H1 (cell line): ENCODE data around the gene DEPP1. TPM values are rescaled to one million over a fixed set of nuclear protein-coding genes. Genes with fewer than 3 reads are reported as not detected.
A peak's percentile ranks its signal among the peaks of the same experiment; 100 is the strongest.

Source experiments
- CTCF ChIA-PET: fragments of 300-600 bp; sonication (Branson Sonifier 250); formaldehyde crosslinking; loops from one replicate; lab custom pipeline; 2021; ENCODE audit not compliant: partially characterized antibody; lab: Charles Lee
- POLR2A ChIA-PET: fragments of 300-600 bp; sonication (Branson Sonifier 250); formaldehyde crosslinking; loops from one replicate; lab custom pipeline; 2021; ENCODE audit warnings: inconsistent platforms; ENCODE audit not compliant: partially characterized antibody; lab: Charles Lee
- DNase-seq, 2 experiments: peaks; one replicate each; pipeline versions ENCODE4 v3.0.0 to v3.0.0-alpha.2; 2010 to 2022; ENCODE audit warnings: low spot score in 2 of 2, low read depth in 1 of 2, mixed read lengths in 1 of 2
- FAIRE-seq: peaks from 2 replicates; lab custom pipeline; 2011; peaks lifted over from hg19 to GRCh38; lab: Jason Lieb, UNC
- H2AFZ ChIP-seq: 2 replicates; pipeline ENCODE4 v1.8.1; 2012; ENCODE audit warnings: low read length, inconsistent platforms
- H2AK5ac ChIP-seq: 2 replicates; pipeline ENCODE4 v1.6.1; 2013; ENCODE audit warnings: low read depth, low read length
- H2BK120ac ChIP-seq: replicated peaks from 2 replicates; pipeline ENCODE3; 2013; ENCODE audit warnings: low read depth, low read length, inconsistent platforms
- H2BK12ac ChIP-seq: 2 replicates; pipeline ENCODE4 v1.6.1; 2013; ENCODE audit warnings: low read depth, low read length
- H2BK15ac ChIP-seq: 2 replicates; pipeline ENCODE4 v1.6.1; 2013; ENCODE audit warnings: low read length
- H2BK20ac ChIP-seq: 2 replicates; pipeline ENCODE4 v1.6.1; 2013; ENCODE audit warnings: low read length
- H2BK5ac ChIP-seq: 2 replicates; pipeline ENCODE4 v1.6.1; 2013; ENCODE audit warnings: low read depth, low read length
- H3K14ac ChIP-seq: 2 replicates; pipeline ENCODE4 v1.6.1; 2013; ENCODE audit warnings: inconsistent platforms; ENCODE audit not compliant: insufficient read length
- H3K18ac ChIP-seq: 2 replicates; pipeline ENCODE4 v1.6.1; 2013; ENCODE audit warnings: low read length; ENCODE audit errors: extremely low read depth
- H3K23ac ChIP-seq: 2 replicates; pipeline ENCODE4 v1.6.1; 2013; ENCODE audit warnings: inconsistent platforms; ENCODE audit not compliant: insufficient read length
- H3K23me2 ChIP-seq: 2 replicates; pipeline ENCODE4 v1.6.1; 2013; ENCODE audit warnings: low read depth, low read length
- H3K27ac ChIP-seq: 2 replicates; pipeline ENCODE4 v1.6.1; 2011; ENCODE audit warnings: low read depth, low read length, inconsistent platforms
- H3K27me3 ChIP-seq, 4 experiments: replicated peaks in 1 of 4; 1 replicate in 1 of 4; 2 replicates in 3 of 4; pipeline versions ENCODE4 v1.6.1 to v1.8.1; 2011 to 2013; ENCODE audit warnings: low read length in 3 of 4, mild to moderate bottlenecking in 3 of 4, inconsistent platforms in 2 of 4, mixed read lengths in 2 of 4, moderate library complexity in 1 of 4; ENCODE audit not compliant: control insufficient read depth in 3 of 4, insufficient read depth in 3 of 4; ENCODE audit errors: extremely low read depth in 1 of 4
- H3K36me3 ChIP-seq, 4 experiments: 2 replicates each; pipeline versions ENCODE4 v1.6.1 to v1.8.1; 2011 to 2013; ENCODE audit warnings: mild to moderate bottlenecking in 4 of 4, low read length in 3 of 4, moderate library complexity in 2 of 4, control low read depth in 1 of 4, inconsistent platforms in 1 of 4; ENCODE audit not compliant: insufficient read depth in 4 of 4, control insufficient read depth in 2 of 4
- H3K4ac ChIP-seq: replicated peaks from 2 replicates; pipeline ENCODE3; 2013; ENCODE audit warnings: low read length, low read depth, mixed read lengths, inconsistent platforms; ENCODE audit not compliant: insufficient read length
- H3K4me1 ChIP-seq, 4 experiments: replicated peaks in 1 of 4; 1 replicate in 1 of 4; 2 replicates in 3 of 4; pipeline versions ENCODE4 v1.6.1 to v1.8.1; 2011 to 2013; ENCODE audit warnings: low read length in 3 of 4, inconsistent platforms in 2 of 4, mixed read lengths in 1 of 4; ENCODE audit not compliant: insufficient read depth in 4 of 4, control insufficient read depth in 3 of 4
- H3K4me2 ChIP-seq, 2 experiments: 2 replicates each; pipeline versions ENCODE4 v1.6.1 to v1.8.1; 2011 to 2013; ENCODE audit warnings: low read depth in 2 of 2, low read length in 2 of 2, control low read depth in 1 of 2, inconsistent platforms in 1 of 2, mild to moderate bottlenecking in 1 of 2; ENCODE audit not compliant: insufficient read depth in 1 of 2
- H3K4me3 ChIP-seq, 4 experiments: fragments of 200-600, 300-600 bp in 1 of 4; sonication (generic), shearing (Covaris generic), sonication (Bioruptor Twin) in 1 of 4; 2 replicates each; pipeline versions ENCODE4 v1.5.1 to v1.8.1; 2011 to 2016; ENCODE audit warnings: low read length in 4 of 4, low read depth in 3 of 4, control low read depth in 2 of 4, inconsistent platforms in 2 of 4, mild to moderate bottlenecking in 2 of 4, mixed read lengths in 1 of 4, moderate library complexity in 1 of 4; ENCODE audit not compliant: insufficient read depth in 2 of 4; ENCODE audit errors: extremely low read depth in 1 of 4
- H3K56ac ChIP-seq: replicated peaks from 2 replicates; pipeline ENCODE3; 2013; ENCODE audit warnings: low read depth, mild to moderate bottlenecking, mixed read lengths, low read length, inconsistent platforms; ENCODE audit not compliant: insufficient read length
- H3K79me1 ChIP-seq: 2 replicates; pipeline ENCODE4 v1.6.1; 2013; ENCODE audit warnings: low read depth, low read length, control low read depth
- H3K79me2 ChIP-seq, 2 experiments: 2 replicates each; pipeline versions ENCODE4 v1.6.1 to v1.8.1; 2012 to 2013; ENCODE audit warnings: low read length in 2 of 2, mild to moderate bottlenecking in 2 of 2, inconsistent platforms in 1 of 2; ENCODE audit not compliant: insufficient read depth in 2 of 2, control insufficient read depth in 1 of 2
- H3K9ac ChIP-seq, 4 experiments: replicated peaks in 1 of 4; 1 replicate in 1 of 4; 2 replicates in 3 of 4; pipeline versions ENCODE4 v1.6.1 to v1.8.1; 2011 to 2013; ENCODE audit warnings: low read depth in 3 of 4, low read length in 3 of 4, control low read depth in 2 of 4, mild to moderate bottlenecking in 2 of 4, moderate library complexity in 2 of 4, inconsistent platforms in 1 of 4; ENCODE audit errors: extremely low read depth in 1 of 4
- H3K9me3 ChIP-seq, 2 experiments: 2 replicates each; pipeline versions ENCODE4 v1.6.1 to v1.8.1; 2012 to 2013; ENCODE audit warnings: mild to moderate bottlenecking in 2 of 2, moderate library complexity in 2 of 2, control low read depth in 1 of 2, inconsistent platforms in 1 of 2, low read depth in 1 of 2, low read length in 1 of 2, mixed read lengths in 1 of 2; ENCODE audit not compliant: insufficient read depth in 2 of 2
- H4K20me1 ChIP-seq, 2 experiments: replicated peaks in 1 of 2; 2 replicates each; pipeline versions ENCODE3 to v1.8.1; 2011 to 2013; ENCODE audit warnings: inconsistent platforms in 2 of 2, low read length in 2 of 2, mild to moderate bottlenecking in 1 of 2; ENCODE audit not compliant: insufficient read depth in 2 of 2, control insufficient read depth in 1 of 2
- H4K5ac ChIP-seq: 2 replicates; pipeline ENCODE4 v1.6.1; 2013; ENCODE audit warnings: low read length, low read depth, mixed read lengths, inconsistent platforms; ENCODE audit not compliant: insufficient read length
- H4K8ac ChIP-seq: 2 replicates; pipeline ENCODE4 v1.8.0; 2013; ENCODE audit warnings: mild to moderate bottlenecking, moderate library complexity, low read length, inconsistent platforms; ENCODE audit not compliant: insufficient read depth; ENCODE audit errors: extremely low read depth
- H4K91ac ChIP-seq: replicated peaks from 2 replicates; pipeline ENCODE3; 2013; ENCODE audit warnings: low read length, mixed read lengths, inconsistent platforms; ENCODE audit not compliant: insufficient read length
- BACH1 ChIP-seq: IDR thresholded peaks from 2 replicates; pipeline ENCODE4 v1.6.1; 2012; ENCODE audit warnings: low read length, improper control_type of control experiment
- CHD1 ChIP-seq: IDR thresholded peaks from 2 replicates; pipeline ENCODE4 v1.6.1; 2012; ENCODE audit warnings: low read depth, low read length, improper control_type of control experiment
- EZH2 ChIP-seq: fragments of 200-600 bp; sonication (generic); IDR thresholded peaks from 2 replicates; pipeline ENCODE4 v1.7.1; 2012; ENCODE audit warnings: low read depth, mild to moderate bottlenecking, moderate library complexity, low read length, inconsistent platforms; ENCODE audit not compliant: severe bottlenecking
- FOSL1 ChIP-seq: IDR thresholded peaks from 2 replicates; pipeline ENCODE4 v1.6.1; 2011; ENCODE audit warnings: mild to moderate bottlenecking, low read depth, low read length, moderate library complexity; ENCODE audit not compliant: insufficient read depth
- JUN ChIP-seq: IDR thresholded peaks from 2 replicates; pipeline ENCODE4 v1.6.1; 2011; ENCODE audit warnings: low read depth, mild to moderate bottlenecking, improper control_type of control experiment, low read length
- KDM4A ChIP-seq: IDR thresholded peaks from one replicate; pipeline ENCODE4 v1.7.1; 2012; ENCODE audit warnings: low read depth, mild to moderate bottlenecking, moderate library complexity, low read length, inconsistent platforms; ENCODE audit not compliant: severe bottlenecking
- MAFK ChIP-seq: IDR thresholded peaks from 2 replicates; pipeline ENCODE4 v1.6.1; 2012; ENCODE audit warnings: low read depth, mild to moderate bottlenecking, improper control_type of control experiment, low read length
- RXRA ChIP-seq: IDR thresholded peaks from 2 replicates; pipeline ENCODE4 v1.6.1; 2011; ENCODE audit warnings: low read depth, mild to moderate bottlenecking, low read length, moderate library complexity; ENCODE audit not compliant: insufficient read depth
- SAP30 ChIP-seq: fragments of 300-600 bp; sonication (generic); IDR thresholded peaks from 2 replicates; pipeline ENCODE4 v1.7.1; 2012; ENCODE audit warnings: low read length, moderate library complexity, mild to moderate bottlenecking, inconsistent platforms; ENCODE audit not compliant: insufficient read depth, insufficient replicate concordance
- SIN3A ChIP-seq, 2 experiments: IDR thresholded peaks in 1 of 2; conservative IDR thresholded peaks in 1 of 2; 2 replicates each; pipeline ENCODE4 v1.6.1; 2011 to 2012; ENCODE audit warnings: low read length in 2 of 2, improper control_type of control experiment in 1 of 2, low read depth in 1 of 2, mild to moderate bottlenecking in 1 of 2
- SIRT6 ChIP-seq: IDR thresholded peaks from one replicate; pipeline ENCODE4 v1.7.1; 2012; ENCODE audit warnings: low read length, inconsistent platforms
- SIX5 ChIP-seq: IDR thresholded peaks from 2 replicates; pipeline ENCODE4 v1.6.1; 2011; ENCODE audit warnings: mild to moderate bottlenecking, low read depth, low read length
- WGBS, 2 experiments: shearing (Covaris generic) in 1 of 2; methylation state at CpG; one replicate each; pipeline versions ENCODE4 v1.1.6 to v1.1.7; 2013 to 2015; ENCODE audit warnings: low lambda C conversion rate in 2 of 2, mixed read lengths in 2 of 2, inconsistent platforms in 1 of 2, low coverage in 1 of 2, missing lambda C conversion rate in 1 of 2; ENCODE audit not compliant: insufficient replicate concordance in 2 of 2, insufficient coverage in 1 of 2, insufficient read length in 1 of 2; ENCODE audit errors: extremely low coverage in 1 of 2, missing lambda C conversion rate in 1 of 2; 5-methylcytosine and 5-hydroxymethylcytosine counted together
- polyA plus RNA-seq, 7 experiments: library from polyadenylated mRNA; depleted of rRNA in 3 of 7; stranded (reverse) in 5 of 7; unstranded in 2 of 7; fragments of >200 nt in 5 of 7; fragments of 200-250 nt in 2 of 7; gene quantifications; 1 replicate in 5 of 7; 2 replicates in 1 of 7; 4 replicates in 1 of 7; pipeline versions ENCODE4 v1.2.1 to v1.2.3, GENCODE V29; 2011 to 2013; ENCODE audit warnings: missing spikeins in 2 of 7, mixed read lengths in 2 of 7
- total RNA-seq: library from RNA; stranded (reverse); fragmentation: NEBNext Ultra II Directional; extraction: Animal tissue kit (Norgen Biotek cat#: 25700); gene quantifications from 2 replicates; pipeline ENCODE4 v1.2.1, GENCODE V29; 2021
- TF ChIP-seq, protein P1 (sequence below): IDR thresholded peaks from 2 replicates; pipeline ENCODE4 v1.6.1; 2011; ENCODE audit warnings: low read length, improper control_type of control experiment

The DEPP1 gene
- total and polyA plus RNA-seq, 2 of the 8 experiments (the other 6 are each of a cell fraction or from before 2014, with no cell fraction given) = 0.67 to 4.5 TPM

GRCh38 chr10:44960088-44960460, 18.5 kb downstream of the DEPP1 start:
- H3K23me2 ChIP-seq = peaks cover 8% of the 10 kb centered on the region
- no peaks in the 10 kb centered on the region for H3K79me1 ChIP-seq
- H3K27me3 ChIP-seq = peaks cover 0 to 7% (median 3%) of the 10 kb centered on the region in 4 experiments; a peak in 4 of 7 replicates
- no peak overlapping the region for H3K27ac ChIP-seq
- peak overlapping the region; percentile 54 to 87 (median 68) for H3K4me3 ChIP-seq
- ChIA-PET CTCF (interaction anchor here (10.7 to 11.2 kb wide), 3 partner anchors 9 to 32 kb away, joined by 84 to 143 read pairs (median 119); no protein-coding TSS in a partner anchor), POLR2A (interaction anchor here (1.3 kb wide), 1 partner anchor 40 kb away, joined by 3 read pairs; no protein-coding TSS in a partner anchor)
- no peak overlapping the region for H2BK15ac ChIP-seq
- H4K20me1 ChIP-seq = no peaks in the 10 kb centered on the region
- H3K79me2 ChIP-seq = no peaks in the 10 kb centered on the region; a peak in 1 of 4 replicates
- H2BK5ac ChIP-seq = no peak overlapping the region
- H2AFZ ChIP-seq = no peak overlapping the region
- no peak overlapping the region for H4K8ac ChIP-seq
- DNase-seq = no peak
- H3K4ac ChIP-seq = no peak overlapping the region
- H3K4me1 ChIP-seq = peaks cover 19 to 38% (median 29%) of the 10 kb centered on the region in 4 experiments
- 37% methylated on average over 8 of the region's 8 CpGs; no CpG with 5 or more reads in 1 of the 2 experiments for WGBS, 2 experiments
- FAIRE-seq = no peak
- no peak overlapping the region for H3K56ac ChIP-seq
- H2BK12ac ChIP-seq = no peak overlapping the region
- H4K91ac ChIP-seq = no peak overlapping the region
- H3K9me3 ChIP-seq = no peaks in the 10 kb centered on the region
- H3K4me2 ChIP-seq = peak overlapping the region; percentile 90 to 97
- no peak overlapping the region for H2BK120ac ChIP-seq
- H3K36me3 ChIP-seq = no peaks in the 10 kb centered on the region
- H2AK5ac ChIP-seq = no peak overlapping the region
- no peak overlapping the region for H3K18ac ChIP-seq
- no peak overlapping the region for H3K23ac ChIP-seq
- H3K14ac ChIP-seq = no peak overlapping the region
- H3K9ac ChIP-seq = peak overlapping the region in 1 of 4 experiments; percentile 28; a peak in 1 of 7 replicates
- H4K5ac ChIP-seq = no peak overlapping the region
- no peak overlapping the region for H2BK20ac ChIP-seq
- TF ChIP-seq SAP30 (no peak), CHD1 (no peak), FOSL1 (no peak), BACH1 (no peak), SIN3A (conservative IDR thresholded peaks at IDR 0.05 in 1 of 2, IDR thresholded peaks at IDR 0.05 in 1 of 2; ENCODE audit: low read depth in 1 of 2, low read length in 2 of 2) (no peak), JUN (no peak), SIX5 (no peak), KDM4A (no peak), RXRA (no peak), MAFK (no peak), EZH2 (no peak), SIRT6 (no peak)
- TF ChIP-seq, protein P1, sequence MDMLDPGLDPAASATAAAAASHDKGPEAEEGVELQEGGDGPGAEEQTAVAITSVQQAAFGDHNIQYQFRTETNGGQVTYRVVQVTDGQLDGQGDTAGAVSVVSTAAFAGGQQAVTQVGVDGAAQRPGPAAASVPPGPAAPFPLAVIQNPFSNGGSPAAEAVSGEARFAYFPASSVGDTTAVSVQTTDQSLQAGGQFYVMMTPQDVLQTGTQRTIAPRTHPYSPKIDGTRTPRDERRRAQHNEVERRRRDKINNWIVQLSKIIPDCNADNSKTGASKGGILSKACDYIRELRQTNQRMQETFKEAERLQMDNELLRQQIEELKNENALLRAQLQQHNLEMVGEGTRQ = no peak
